Stimulated activated naive CD8-positive, alpha-beta T cell treated with anti-CD3 and anti-CD28 coated beads, Interleukin-15, amount 100 ng/mL, for 72 hours (primary cell): Measurements from ENCODE around the gene ADSS1.
A peak's percentile ranks its signal among the peaks of the same experiment; 100 is the strongest.

Experiments used
- ATAC-seq: fragments of 150-1000 bp; cut with Tn5 transposase; 2 replicates; pipeline ENCODE4 v1.10.0; 2021; ENCODE audit warnings: mild to moderate bottlenecking, moderate library complexity
- DNase-seq, 2 donors: peaks; one replicate each; pipeline ENCODE4 v3.0.0; 2021 to 2022
- H3K27ac Mint-ChIP-seq, 2 donors: one replicate each; pipeline ENCODE4 v1.8.0; 2022; ENCODE audit warnings: mild to moderate bottlenecking in 2 of 2, mixed read lengths in 2 of 2, moderate library complexity in 2 of 2
- H3K27me3 Mint-ChIP-seq: one replicate; pipeline ENCODE4 v1.8.0; 2022; ENCODE audit warnings: mixed read lengths
- H3K4me1 Mint-ChIP-seq: one replicate; pipeline ENCODE4 v1.8.0; 2022; ENCODE audit warnings: mild to moderate bottlenecking, mixed read lengths
- H3K4me3 Mint-ChIP-seq, 2 donors: one replicate each; pipeline ENCODE4 v1.8.0; 2022; ENCODE audit warnings: mild to moderate bottlenecking in 2 of 2, mixed read lengths in 2 of 2, moderate library complexity in 1 of 2
- H3K9me3 Mint-ChIP-seq, 2 donors: one replicate each; pipeline ENCODE4 v1.8.0; 2022; ENCODE audit warnings: mixed read lengths in 2 of 2

ADSS1 gene

DNA sequence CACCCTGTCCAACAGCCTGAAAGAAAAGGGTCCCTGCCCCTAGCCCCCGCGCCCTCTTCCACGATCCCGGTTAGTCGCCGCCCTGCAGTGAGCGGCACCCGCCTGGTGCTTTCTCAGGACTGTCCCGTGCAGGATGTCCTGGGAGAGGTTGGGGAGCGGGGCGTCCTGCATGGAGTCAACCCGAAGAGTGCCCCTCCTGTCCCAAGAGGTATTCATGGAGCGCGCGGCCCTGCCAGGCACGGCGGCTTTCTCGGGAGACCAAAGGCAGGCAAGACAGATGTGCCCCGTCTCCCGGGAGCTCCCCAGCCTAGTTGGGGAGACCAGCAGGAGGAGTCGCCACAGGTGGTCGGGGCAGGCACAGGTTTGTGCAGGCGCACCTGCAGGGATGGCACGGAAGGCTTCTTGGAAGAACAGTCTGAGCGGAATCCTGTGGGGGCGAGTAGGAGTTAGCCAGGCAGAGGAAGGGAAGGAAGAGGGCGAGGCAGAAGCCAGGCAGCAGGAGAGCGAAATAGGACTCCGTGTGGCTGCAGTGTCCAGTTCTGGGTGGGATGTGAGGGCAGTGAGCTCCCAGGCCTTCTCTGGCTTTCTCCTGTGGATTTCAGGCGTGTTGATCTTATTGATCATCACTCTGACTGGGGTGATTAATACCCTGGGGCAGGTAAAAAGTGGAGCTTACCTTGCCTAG, 29.6 kb downstream of the ADSS1 start:
- ATAC-seq (no peak), DNase-seq (peak in 1 of 2 donors; percentile 30)
- no peaks in the 10 kb centered on the region for H3K9me3 Mint-ChIP-seq
- peak overlapping the region; percentile 94 to 98 for H3K27ac Mint-ChIP-seq
- H3K4me3 Mint-ChIP-seq, result peak overlapping the region; percentile 97 to 98
- H3K4me1 Mint-ChIP-seq, result peaks cover 50% of the 10 kb centered on the region
- H3K27me3 Mint-ChIP-seq, result no peaks in the 10 kb centered on the region

DNA sequence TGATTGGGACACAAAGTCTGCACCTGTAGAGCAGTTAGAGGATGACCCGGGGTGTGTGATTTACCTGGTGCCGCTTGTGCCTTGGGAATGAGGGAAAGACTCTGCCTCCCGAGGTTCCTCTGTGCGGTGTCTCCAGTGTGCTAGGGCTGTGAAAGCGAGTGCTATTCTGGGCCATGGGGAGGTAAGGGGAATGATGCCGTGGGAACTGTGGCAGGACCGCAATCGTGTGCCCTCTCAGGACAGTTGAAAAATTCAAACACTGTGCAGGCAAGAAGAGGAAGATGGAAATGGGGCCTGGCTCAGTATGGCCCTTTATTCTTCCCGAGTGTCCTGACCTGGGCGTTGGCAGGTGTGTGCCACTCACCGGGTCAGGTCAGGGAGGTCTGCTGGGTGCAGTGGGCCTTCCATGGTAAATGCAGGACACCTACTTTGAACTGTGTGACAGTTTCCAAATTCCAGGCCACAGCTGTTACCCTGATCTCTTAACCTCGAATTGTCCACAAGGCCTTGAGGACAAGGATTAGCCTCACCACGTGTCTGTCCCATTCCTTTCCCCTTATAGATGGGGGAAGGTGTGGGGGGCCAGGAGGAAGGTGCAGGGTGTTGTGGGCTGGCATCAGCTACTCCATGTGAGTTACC, 30.3 kb downstream of the ADSS1 start:
- H3K4me3 Mint-ChIP-seq, result peak overlapping the region; percentile 97 to 98
- no peak for ATAC-seq
- H3K9me3 Mint-ChIP-seq, result no peaks in the 10 kb centered on the region
- DNase-seq, result no peak
- H3K27me3 Mint-ChIP-seq, result no peaks in the 10 kb centered on the region
- H3K27ac Mint-ChIP-seq, result peak overlapping the region; percentile 94 to 98
- H3K4me1 Mint-ChIP-seq, result peaks cover 50% of the 10 kb centered on the region

DNA sequence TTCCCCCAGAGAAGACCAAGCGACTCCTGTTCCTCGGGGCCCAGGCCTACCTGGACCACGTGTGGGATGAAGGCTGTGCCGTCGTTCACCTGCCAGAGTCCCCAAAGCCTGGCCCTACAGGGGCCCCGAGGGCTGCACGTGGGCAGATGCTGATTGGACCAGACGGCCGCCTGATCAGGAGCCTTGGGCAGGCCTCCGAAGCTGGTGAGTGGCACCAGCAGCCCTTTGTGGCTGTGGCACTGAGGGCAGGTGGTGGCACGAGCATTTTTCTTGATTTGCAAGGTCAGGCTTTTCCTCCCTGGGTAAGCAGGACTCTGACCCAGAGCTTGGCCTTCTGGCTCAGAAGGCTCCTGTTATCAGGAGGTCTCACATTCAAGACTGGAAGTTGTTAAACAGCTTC, 31.6 kb downstream of the ADSS1 start:
- H3K27ac Mint-ChIP-seq, result no peak overlapping the region
- no peaks in the 10 kb centered on the region for H3K27me3 Mint-ChIP-seq
- H3K9me3 Mint-ChIP-seq, result no peaks in the 10 kb centered on the region
- no peak overlapping the region for H3K4me3 Mint-ChIP-seq
- DNase-seq (no peak), ATAC-seq (no peak)
- H3K4me1 Mint-ChIP-seq, result peaks cover 50% of the 10 kb centered on the region

DNA sequence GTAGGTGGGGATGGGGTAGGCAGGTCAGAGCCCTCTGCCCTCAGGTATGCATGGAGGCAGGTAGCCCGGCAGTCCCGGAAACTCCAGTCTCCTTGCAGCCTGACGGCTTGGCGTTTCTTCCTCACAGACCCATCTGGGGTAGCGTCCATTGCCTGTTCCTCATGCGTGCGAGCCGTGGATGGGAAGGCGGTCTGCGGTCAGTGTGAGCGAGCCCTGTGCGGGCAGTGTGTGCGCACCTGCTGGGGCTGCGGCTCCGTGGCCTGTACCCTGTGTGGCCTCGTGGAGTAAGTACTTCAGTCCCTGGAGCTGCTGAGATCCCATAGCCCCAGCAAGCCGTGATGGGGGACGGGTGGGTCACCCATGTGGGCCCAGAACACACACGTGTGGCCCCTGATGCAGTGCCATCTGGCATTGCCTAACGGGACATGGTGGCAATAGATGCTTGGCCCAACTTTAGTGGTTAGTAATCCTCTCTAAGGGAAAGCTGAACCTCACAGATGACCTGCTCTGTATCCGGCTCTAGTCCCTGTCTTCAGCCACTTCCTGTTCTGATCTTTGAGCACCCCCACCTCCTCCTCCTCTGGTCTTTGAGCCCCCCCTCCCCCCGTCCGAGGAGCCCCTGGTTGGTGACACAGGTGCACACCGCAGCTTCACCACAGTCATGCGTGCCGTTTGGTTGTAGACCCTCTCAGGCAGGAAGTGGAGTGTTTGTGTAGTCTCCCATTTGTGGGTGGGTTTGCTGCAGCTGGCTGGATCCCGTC, 32.6 kb downstream of the ADSS1 start:
- peaks cover 50% of the 10 kb centered on the region for H3K4me1 Mint-ChIP-seq
- H3K4me3 Mint-ChIP-seq, result peak overlapping the region in 1 of 2 donors; percentile 70
- ATAC-seq (no peak), DNase-seq (no peak)
- H3K27me3 Mint-ChIP-seq, result no peaks in the 10 kb centered on the region
- no peaks in the 10 kb centered on the region for H3K9me3 Mint-ChIP-seq
- H3K27ac Mint-ChIP-seq, result peak overlapping the region; percentile 78 to 81

- peak overlapping the region in 1 of 2 donors; percentile 47 for H3K4me3 Mint-ChIP-seq
- DNase-seq, result no peak
- H3K27ac Mint-ChIP-seq, result peak overlapping the region; percentile 78 to 81
- no peaks in the 10 kb centered on the region for H3K27me3 Mint-ChIP-seq
- no peak for ATAC-seq
- peaks cover 50% of the 10 kb centered on the region for H3K4me1 Mint-ChIP-seq
- no peaks in the 10 kb centered on the region for H3K9me3 Mint-ChIP-seq
Observed at GRCh38 chr14:104757238-104757585, 33.2 kb downstream of the ADSS1 start.

DNA sequence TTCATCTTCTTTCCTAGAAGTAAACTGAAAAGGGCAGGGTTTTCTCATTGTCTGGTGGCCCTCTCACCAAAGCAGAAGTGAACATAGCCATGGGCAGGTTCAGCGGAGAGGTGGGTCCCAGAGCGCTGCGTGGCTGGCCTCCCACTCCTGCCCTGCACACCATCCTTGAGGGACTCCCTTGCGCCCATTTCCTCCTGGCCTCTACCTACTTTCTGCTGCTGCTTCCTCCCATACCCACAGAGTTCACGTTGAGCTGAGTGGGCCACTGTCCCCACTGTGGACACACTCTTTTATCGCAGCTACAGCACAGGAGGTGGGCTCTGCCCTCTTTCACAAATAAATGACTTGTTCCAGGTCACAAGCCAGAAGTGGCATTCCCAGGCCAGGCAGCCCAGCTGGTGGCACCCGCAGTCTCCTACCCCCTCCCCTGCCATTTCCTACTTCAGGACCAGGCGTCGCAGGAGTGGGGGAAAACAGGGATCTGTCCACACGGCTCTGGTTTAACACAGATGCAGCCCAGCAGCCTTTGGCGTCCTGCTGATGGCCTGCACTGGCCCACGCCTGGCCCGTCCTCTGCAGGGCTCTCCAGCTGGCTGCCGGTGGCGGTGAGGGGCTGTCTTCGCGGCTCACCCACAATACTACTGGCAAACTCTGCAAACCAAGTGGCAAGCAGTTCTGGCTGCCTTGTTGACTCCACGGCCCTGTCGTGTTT, 33.8 kb downstream of the ADSS1 start:
- DNase-seq (no peak), ATAC-seq (no peak)
- Mint-ChIP-seq H3K27me3 (no peaks in the 10 kb centered on the region), H3K27ac (peak overlapping the region in 1 of 2 donors; percentile 29), H3K9me3 (no peaks in the 10 kb centered on the region), H3K4me1 (peaks cover 50% of the 10 kb centered on the region), H3K4me3 (no peak overlapping the region)

DNA sequence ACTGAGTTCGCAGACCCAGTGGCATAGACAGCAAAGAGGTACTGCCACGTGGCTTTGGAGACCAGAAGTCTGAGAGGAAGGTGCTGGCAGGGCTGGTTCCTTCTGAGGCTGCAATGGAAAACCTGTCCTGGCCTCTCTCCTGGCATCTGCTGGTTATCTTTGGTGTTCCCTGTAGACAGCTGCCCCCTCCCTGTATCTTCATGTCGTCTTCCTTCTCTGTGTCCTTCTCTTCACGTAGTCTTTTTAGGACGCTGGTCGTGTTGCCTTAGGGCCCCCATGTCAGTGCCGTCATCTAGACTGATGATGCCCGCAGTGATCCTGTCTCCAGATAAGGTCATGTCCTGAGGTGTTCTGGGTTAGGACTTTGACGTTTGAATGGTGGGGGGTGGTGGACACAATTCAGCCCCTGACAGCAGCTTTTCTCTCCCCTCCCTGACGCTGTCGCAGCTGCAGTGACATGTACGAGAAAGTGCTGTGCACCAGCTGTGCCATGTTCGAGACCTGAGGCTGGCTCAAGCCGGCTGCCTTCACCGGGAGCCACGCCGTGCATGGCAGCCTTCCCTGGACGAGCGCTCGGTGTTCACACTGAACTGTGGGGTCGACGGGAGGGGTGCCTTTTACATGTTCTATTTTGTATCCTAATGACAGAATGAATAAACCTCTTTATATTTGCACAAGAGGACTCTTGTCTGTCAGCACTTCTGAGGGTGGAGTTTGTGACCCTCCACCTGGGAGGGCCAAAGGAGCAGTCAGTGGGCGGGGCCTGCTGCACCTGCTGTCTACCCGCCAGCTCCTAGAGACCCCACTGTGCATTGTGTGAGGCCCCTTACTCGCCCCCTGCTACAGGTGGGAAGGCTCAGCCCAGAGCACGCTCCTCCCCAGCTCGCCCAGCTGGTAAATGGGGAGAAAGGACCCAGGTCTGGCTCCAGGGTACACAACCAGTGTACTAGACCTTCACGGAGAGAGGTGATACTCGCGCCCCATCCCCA, 35.2 kb downstream of the ADSS1 start:
- DNase-seq (no peak), ATAC-seq (no peak)
- Mint-ChIP-seq H3K4me3 (no peak overlapping the region), H3K27ac (no peak overlapping the region), H3K9me3 (no peaks in the 10 kb centered on the region), H3K27me3 (no peaks in the 10 kb centered on the region), H3K4me1 (peaks cover 39% of the 10 kb centered on the region)

DNA sequence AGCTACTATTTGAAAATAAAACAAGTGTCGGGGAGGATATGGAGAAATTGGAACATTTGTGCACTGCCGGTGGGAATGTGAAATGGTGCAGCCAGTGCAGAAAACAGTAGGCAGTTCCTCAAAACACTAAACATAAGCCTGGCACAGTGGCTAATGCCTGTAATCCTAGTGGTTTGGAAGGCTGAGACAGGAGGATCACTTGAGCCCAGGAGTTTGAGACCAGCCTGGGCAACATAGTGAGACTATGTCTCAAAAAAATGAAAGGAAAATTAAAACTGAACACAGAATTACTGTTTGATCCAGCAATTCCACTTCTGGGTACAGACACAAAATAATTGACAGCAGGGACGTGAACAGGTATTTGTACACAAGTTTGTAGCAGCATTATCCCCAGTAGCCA, 41.5 kb downstream of the ADSS1 start:
- peaks cover 21% of the 10 kb centered on the region for H3K4me1 Mint-ChIP-seq
- DNase-seq (no peak), ATAC-seq (no peak)
- no peaks in the 10 kb centered on the region for H3K27me3 Mint-ChIP-seq
- H3K27ac Mint-ChIP-seq, result no peak overlapping the region
- no peak overlapping the region for H3K4me3 Mint-ChIP-seq
- no peaks in the 10 kb centered on the region for H3K9me3 Mint-ChIP-seq

DNA sequence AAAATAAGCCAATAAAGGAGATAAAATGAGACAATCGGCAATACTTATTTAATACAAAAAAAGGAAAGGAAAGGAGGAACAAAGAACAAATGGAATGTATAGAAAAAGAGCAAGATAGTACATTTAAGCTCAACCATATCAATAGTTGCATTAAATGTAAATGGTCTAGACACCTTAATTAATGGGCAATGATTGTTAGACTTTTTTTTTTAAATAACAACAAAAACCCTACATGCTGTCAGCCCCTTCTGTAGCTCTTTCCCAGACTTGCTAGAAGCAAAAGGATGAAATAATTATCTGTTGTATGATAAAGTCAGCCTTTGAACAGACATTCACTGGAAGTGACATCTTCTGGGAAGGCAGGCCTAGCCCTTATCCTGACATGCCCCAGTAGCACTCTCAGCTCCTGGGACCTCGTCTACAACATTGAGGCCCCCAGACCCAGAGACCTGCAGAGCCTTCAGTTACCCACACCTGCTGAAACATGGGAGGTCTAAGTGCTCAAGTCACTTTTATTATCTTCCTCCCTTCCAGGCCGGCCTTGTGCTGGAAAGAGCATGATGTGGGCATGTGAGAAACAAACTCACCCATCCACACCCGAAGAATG, 42.3 kb downstream of the ADSS1 start:
- Mint-ChIP-seq H3K4me3 (no peak overlapping the region), H3K27ac (no peak overlapping the region), H3K27me3 (no peaks in the 10 kb centered on the region), H3K9me3 (peaks cover 0 to 7% of the 10 kb centered on the region in 2 donors), H3K4me1 (peaks cover 21% of the 10 kb centered on the region)
- no peak for DNase-seq
- no peak for ATAC-seq

- no peak overlapping the region for H3K27ac Mint-ChIP-seq
- ATAC-seq (no peak), DNase-seq (no peak)
- H3K27me3 Mint-ChIP-seq, result no peaks in the 10 kb centered on the region
- peaks cover 21% of the 10 kb centered on the region for H3K4me1 Mint-ChIP-seq
- no peak overlapping the region for H3K4me3 Mint-ChIP-seq
- peaks cover 0 to 7% of the 10 kb centered on the region in 2 donors for H3K9me3 Mint-ChIP-seq
Observed at GRCh38 chr14:104766863-104767633, 43.0 kb downstream of the ADSS1 start.

GRCh38 chr14:104767634-104767918, 43.5 kb downstream of the ADSS1 start:
- no peak for ATAC-seq
- H3K4me3 Mint-ChIP-seq, result no peak overlapping the region
- H3K4me1 Mint-ChIP-seq, result peaks cover 21% of the 10 kb centered on the region
- H3K9me3 Mint-ChIP-seq, result peaks cover 0 to 7% of the 10 kb centered on the region in 2 donors
- no peak for DNase-seq
- no peak overlapping the region for H3K27ac Mint-ChIP-seq
- no peaks in the 10 kb centered on the region for H3K27me3 Mint-ChIP-seq

DNA sequence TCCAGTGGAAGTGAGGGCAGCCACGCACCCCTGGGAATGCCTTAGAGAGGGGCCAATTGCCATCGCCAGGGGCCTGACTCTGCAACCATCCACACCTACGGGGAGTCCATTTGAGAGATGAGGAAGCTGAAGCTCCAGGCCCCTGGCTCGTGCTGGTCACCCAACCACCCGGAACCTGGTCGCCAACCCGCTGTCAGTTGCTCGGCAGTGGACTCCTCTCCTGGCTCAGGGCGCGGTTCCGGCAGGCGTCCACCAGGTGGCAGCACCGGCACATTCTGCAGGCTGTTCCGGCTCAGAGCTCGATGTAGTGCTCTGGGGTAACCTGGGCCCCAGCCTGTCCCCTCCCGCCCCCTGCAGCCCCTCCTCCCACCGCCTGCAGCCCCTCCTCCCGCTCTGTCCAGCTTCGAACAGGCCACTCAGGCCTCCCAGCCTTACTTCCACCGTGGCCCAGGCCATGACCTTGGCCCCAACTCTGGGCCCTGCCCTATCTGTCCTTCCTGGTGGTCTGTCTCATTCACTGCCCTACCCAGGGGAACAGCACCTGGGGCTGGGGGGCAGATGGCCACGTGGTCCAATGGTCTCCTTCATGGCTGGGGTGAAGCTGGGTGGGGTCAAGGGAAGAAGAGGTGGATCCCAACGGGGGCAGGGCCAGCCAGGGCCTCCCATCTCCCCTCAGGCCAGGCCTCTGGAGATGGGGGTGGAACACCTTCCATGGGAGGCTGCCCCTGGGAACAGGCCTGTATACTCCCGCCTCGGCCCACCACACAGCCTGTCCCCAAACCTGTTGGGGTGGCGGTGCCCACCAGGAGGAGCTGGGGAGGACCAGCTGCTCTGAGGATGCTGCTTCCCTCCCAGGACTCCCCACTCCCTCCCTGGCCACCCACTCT, 44.7 kb downstream of the ADSS1 start:
- Mint-ChIP-seq H3K4me1 (peaks cover 21% of the 10 kb centered on the region), H3K27ac (no peak overlapping the region), H3K4me3 (no peak overlapping the region), H3K27me3 (no peaks in the 10 kb centered on the region), H3K9me3 (peaks cover 0 to 7% of the 10 kb centered on the region in 2 donors)
- ATAC-seq (peak; percentile 94), DNase-seq (peak; percentile 89 to 91)
